Astrocyte (in vitro differentiated cells and primary cell): ENCODE data around the gene DZIP3. TPM values are rescaled to one million over a fixed set of nuclear protein-coding genes. Genes with fewer than 3 reads are reported as not detected.

Experiments
- DNase-seq: peaks from one replicate; pipeline ENCODE4 v3.0.0-alpha.2; 2010; ENCODE audit warnings: low read depth
- FAIRE-seq: peaks from 2 replicates; lab custom pipeline; 2011; peaks lifted over from hg19 to GRCh38; lab: Jason Lieb, UNC
- H2AFZ ChIP-seq: 2 replicates; pipeline ENCODE4 v1.6.0; 2012; ENCODE audit warnings: low read depth, low read length, inconsistent platforms
- H3K27ac ChIP-seq: 2 replicates; pipeline ENCODE4 v1.5.1; 2011; ENCODE audit warnings: low read depth, low read length, inconsistent platforms
- H3K27me3 ChIP-seq: 2 replicates; pipeline ENCODE4 v1.6.0; 2011; ENCODE audit warnings: low read length, inconsistent platforms; ENCODE audit not compliant: insufficient read depth
- H3K36me3 ChIP-seq: 2 replicates; pipeline ENCODE4 v1.5.1; 2011; ENCODE audit warnings: low read length, inconsistent platforms; ENCODE audit not compliant: insufficient read depth
- H3K4me1 ChIP-seq: 2 replicates; pipeline ENCODE4 v1.5.1; 2011; ENCODE audit warnings: low read length, inconsistent platforms; ENCODE audit not compliant: insufficient read depth
- H3K4me2 ChIP-seq: 2 replicates; pipeline ENCODE4 v1.6.0; 2012; ENCODE audit warnings: low read length, inconsistent platforms
- H3K4me3 ChIP-seq: 2 replicates; pipeline ENCODE4 v1.5.1; 2011; ENCODE audit warnings: low read depth, mild to moderate bottlenecking, low read length, inconsistent platforms; ENCODE audit not compliant: insufficient read depth
- H3K79me2 ChIP-seq: 2 replicates; pipeline ENCODE4 v1.6.0; 2012; ENCODE audit warnings: mild to moderate bottlenecking, low read length, inconsistent platforms; ENCODE audit not compliant: insufficient read depth
- H3K9ac ChIP-seq: 2 replicates; pipeline ENCODE4 v1.6.0; 2012; ENCODE audit warnings: mild to moderate bottlenecking, low read length, inconsistent platforms
- H3K9me3 ChIP-seq: 2 replicates; pipeline ENCODE4 v1.5.1; 2012; ENCODE audit warnings: low read depth, mild to moderate bottlenecking, low read length, inconsistent platforms; ENCODE audit not compliant: insufficient read depth
- H4K20me1 ChIP-seq: 2 replicates; pipeline ENCODE4 v1.6.0; 2012; ENCODE audit warnings: low read length, inconsistent platforms; ENCODE audit not compliant: insufficient read depth
- H3K27ac Mint-ChIP-seq: one replicate; pipeline ENCODE4 v1.8.0; 2021; ENCODE audit warnings: mild to moderate bottlenecking, mixed read lengths; ENCODE audit not compliant: unreplicated experiment
- H3K27me3 Mint-ChIP-seq: one replicate; pipeline ENCODE4 v1.8.0; 2021; ENCODE audit warnings: low read depth, mixed read lengths; ENCODE audit not compliant: unreplicated experiment
- H3K36me3 Mint-ChIP-seq: one replicate; pipeline ENCODE4 v1.8.0; 2021; ENCODE audit warnings: low read depth, mixed read lengths; ENCODE audit not compliant: unreplicated experiment
- H3K4me1 Mint-ChIP-seq: one replicate; pipeline ENCODE4 v1.8.0; 2021; ENCODE audit warnings: low read depth, mixed read lengths; ENCODE audit not compliant: unreplicated experiment
- H3K4me3 Mint-ChIP-seq: one replicate; pipeline ENCODE4 v1.8.0; 2021; ENCODE audit warnings: mild to moderate bottlenecking, moderate library complexity, mixed read lengths; ENCODE audit not compliant: unreplicated experiment
- H3K9me3 Mint-ChIP-seq: one replicate; pipeline ENCODE4 v1.8.0; 2021; ENCODE audit warnings: mild to moderate bottlenecking, mixed read lengths; ENCODE audit not compliant: unreplicated experiment
- CTCF ChIP-seq: IDR thresholded peaks from 2 replicates; pipeline ENCODE4 v1.5.1; 2011; ENCODE audit warnings: low read depth, mild to moderate bottlenecking, inconsistent platforms, low read length, moderate library complexity; ENCODE audit not compliant: insufficient read depth
- EZH2 ChIP-seq: IDR thresholded peaks from 2 replicates; pipeline ENCODE4 v1.6.1; 2012; ENCODE audit warnings: mild to moderate bottlenecking, low read length, inconsistent platforms; ENCODE audit not compliant: insufficient read depth
- total RNA-seq: library from RNA; stranded (reverse); gene quantifications from 2 replicates; pipeline ENCODE4 v1.2.1, GENCODE V29; 2021

DZIP3 gene
- total RNA-seq, 1 donor from 2014 or later: 12.9 TPM

- no peak overlapping the region for H3K4me3 Mint-ChIP-seq
- H3K36me3 Mint-ChIP-seq: no peaks in the 10 kb centered on the region
- FAIRE-seq: no peak
- no peaks in the 10 kb centered on the region for H4K20me1 ChIP-seq
- no peak overlapping the region for H3K9ac ChIP-seq
- H3K9me3 Mint-ChIP-seq: peaks cover 2% of the 10 kb centered on the region
- no peak overlapping the region for H3K4me2 ChIP-seq
- no peak overlapping the region for H2AFZ ChIP-seq
- H3K27ac Mint-ChIP-seq: no peak overlapping the region
- H3K9me3 ChIP-seq: no peaks in the 10 kb centered on the region
- H3K27ac ChIP-seq: no peak overlapping the region
- TF ChIP-seq EZH2 (no peak), CTCF (no peak)
- no peak overlapping the region for H3K4me3 ChIP-seq
- no peaks in the 10 kb centered on the region for H3K4me1 ChIP-seq
- H3K4me1 Mint-ChIP-seq: no peaks in the 10 kb centered on the region
- H3K27me3 Mint-ChIP-seq: no peaks in the 10 kb centered on the region
- no peaks in the 10 kb centered on the region for H3K27me3 ChIP-seq
- no peaks in the 10 kb centered on the region for H3K36me3 ChIP-seq
- DNase-seq: no peak
- no peaks in the 10 kb centered on the region for H3K79me2 ChIP-seq
Measured at GRCh38 chr3:108713816-108714215, 124.3 kb downstream of the DZIP3 start.

GRCh38 chr3:108718454-108718853, 128.9 kb downstream of the DZIP3 start:
- Histone ChIP-seq H2AFZ (no peak overlapping the region), H3K36me3 (no peaks in the 10 kb centered on the region), H3K9ac (no peak overlapping the region), H3K4me1 (no peaks in the 10 kb centered on the region), H4K20me1 (no peaks in the 10 kb centered on the region), H3K4me3 (no peak overlapping the region), H3K9me3 (no peaks in the 10 kb centered on the region), H3K79me2 (no peaks in the 10 kb centered on the region), H3K27ac (no peak overlapping the region), H3K4me2 (no peak overlapping the region), H3K27me3 (no peaks in the 10 kb centered on the region)
- DNase-seq (no peak), FAIRE-seq (no peak)
- Mint-ChIP-seq H3K9me3 (no peaks in the 10 kb centered on the region), H3K36me3 (no peaks in the 10 kb centered on the region), H3K4me3 (no peak overlapping the region), H3K27ac (no peak overlapping the region), H3K27me3 (no peaks in the 10 kb centered on the region), H3K4me1 (no peaks in the 10 kb centered on the region)
- TF ChIP-seq EZH2 (no peak), CTCF (no peak)

DNA sequence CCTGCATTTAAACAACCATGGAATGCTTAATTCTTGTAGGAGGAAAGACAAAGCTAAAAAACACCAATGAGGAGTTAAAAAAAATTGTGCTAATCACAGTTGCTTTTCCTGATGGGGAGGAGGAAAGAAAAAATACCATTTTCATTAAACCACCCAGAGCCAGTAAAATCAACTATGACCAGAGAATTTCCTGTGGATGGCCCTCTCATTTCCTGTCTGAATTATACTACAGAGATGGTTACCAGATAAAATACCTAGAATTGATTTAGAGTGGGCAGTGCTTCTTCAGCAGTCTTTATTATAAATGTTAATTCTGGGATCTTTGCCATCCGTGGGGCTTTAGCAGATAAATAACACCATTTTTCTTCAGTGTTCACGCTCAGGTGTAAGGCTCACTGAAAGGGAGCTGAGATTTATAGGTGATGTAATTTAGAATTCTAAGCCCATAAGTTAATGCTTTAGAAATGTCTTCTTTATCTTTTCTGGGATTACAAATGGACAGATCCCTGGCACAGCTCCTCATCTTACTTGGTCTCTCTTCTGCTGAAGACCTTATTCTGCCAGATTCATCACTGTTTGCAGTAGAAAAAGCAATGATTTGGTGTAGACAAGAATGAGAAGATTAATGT, 129.8 kb downstream of the DZIP3 start:
- Histone ChIP-seq H3K79me2 (no peaks in the 10 kb centered on the region), H3K27ac (no peak overlapping the region), H3K4me3 (no peak overlapping the region), H4K20me1 (no peaks in the 10 kb centered on the region), H3K9me3 (no peaks in the 10 kb centered on the region), H3K36me3 (no peaks in the 10 kb centered on the region), H3K4me2 (no peak overlapping the region), H3K27me3 (no peaks in the 10 kb centered on the region), H2AFZ (no peak overlapping the region), H3K9ac (no peak overlapping the region), H3K4me1 (no peaks in the 10 kb centered on the region)
- no peak for TF ChIP-seq EZH2
- TF ChIP-seq CTCF: no peak
- no peak overlapping the region for H3K4me3 Mint-ChIP-seq
- H3K4me1 Mint-ChIP-seq: no peaks in the 10 kb centered on the region
- no peak overlapping the region for H3K27ac Mint-ChIP-seq
- no peaks in the 10 kb centered on the region for H3K36me3 Mint-ChIP-seq
- H3K27me3 Mint-ChIP-seq: no peaks in the 10 kb centered on the region
- no peak for DNase-seq
- no peaks in the 10 kb centered on the region for H3K9me3 Mint-ChIP-seq
- no peak for FAIRE-seq
